Fibroblast of skin of scalp (primary cell): ENCODE results near the gene MLLT3.

Source experiments
- DNase-seq: peaks from one replicate; pipeline ENCODE4 v3.0.0-alpha.2; 2013

The MLLT3 gene

DNA sequence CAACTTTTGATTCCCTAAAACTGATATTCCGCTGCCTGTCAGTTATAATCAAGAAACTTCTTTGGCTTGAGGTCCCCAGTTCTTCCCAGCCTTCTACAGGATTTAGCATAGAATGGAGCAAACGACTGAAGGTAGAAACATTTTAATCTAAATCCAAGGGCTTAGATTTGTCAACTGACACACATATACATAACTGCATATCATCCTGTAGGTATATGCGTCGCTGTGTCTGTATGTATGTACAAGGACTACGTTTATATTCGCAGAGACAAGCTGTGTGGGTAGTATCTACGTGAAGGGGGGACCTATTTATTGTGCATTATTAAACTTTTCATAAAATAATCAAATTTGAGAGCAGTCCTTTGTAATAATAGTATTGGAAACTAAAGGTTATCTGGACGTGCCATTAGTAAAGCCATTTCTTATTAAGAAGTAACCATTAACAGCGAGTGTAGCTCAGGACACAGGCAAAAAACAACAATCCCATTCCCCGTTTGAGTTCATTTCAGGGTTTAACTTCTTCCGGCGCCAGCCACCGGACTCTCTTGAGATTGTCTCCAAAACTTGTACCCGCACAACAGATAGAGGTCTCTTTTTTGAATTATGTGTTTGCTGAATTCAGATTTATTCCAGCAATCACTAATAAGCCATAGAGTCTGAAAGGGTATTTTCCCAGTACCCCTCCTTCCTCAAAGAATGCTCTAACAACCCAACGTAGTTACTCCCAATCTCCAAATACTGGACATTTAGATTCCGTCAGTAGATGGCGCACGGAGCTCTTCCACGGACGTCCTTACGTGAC is 2.1 kb upstream of the MLLT3 start:
- peak; percentile 74 for DNase-seq

DNA sequence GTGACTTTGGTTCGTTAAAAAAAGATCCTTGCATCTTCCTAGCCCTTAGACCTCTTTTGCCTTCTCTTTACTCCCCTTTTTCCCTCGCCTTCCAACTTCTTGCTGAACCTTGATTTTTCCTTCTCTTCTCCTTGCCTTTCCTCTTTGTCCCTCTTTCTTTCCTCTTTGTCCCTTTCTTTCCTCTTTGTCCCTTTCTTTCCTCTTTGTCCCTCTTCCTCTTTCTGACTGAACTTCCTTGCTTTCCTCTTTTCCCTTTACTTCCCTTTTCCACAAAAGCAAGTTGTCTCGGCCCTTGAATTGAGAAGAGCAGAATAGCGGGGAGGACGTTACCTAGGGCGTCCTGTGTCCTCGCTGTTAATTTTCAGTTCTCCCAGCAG is 1.4 kb upstream of the MLLT3 start:
- DNase-seq = no peak

DNA sequence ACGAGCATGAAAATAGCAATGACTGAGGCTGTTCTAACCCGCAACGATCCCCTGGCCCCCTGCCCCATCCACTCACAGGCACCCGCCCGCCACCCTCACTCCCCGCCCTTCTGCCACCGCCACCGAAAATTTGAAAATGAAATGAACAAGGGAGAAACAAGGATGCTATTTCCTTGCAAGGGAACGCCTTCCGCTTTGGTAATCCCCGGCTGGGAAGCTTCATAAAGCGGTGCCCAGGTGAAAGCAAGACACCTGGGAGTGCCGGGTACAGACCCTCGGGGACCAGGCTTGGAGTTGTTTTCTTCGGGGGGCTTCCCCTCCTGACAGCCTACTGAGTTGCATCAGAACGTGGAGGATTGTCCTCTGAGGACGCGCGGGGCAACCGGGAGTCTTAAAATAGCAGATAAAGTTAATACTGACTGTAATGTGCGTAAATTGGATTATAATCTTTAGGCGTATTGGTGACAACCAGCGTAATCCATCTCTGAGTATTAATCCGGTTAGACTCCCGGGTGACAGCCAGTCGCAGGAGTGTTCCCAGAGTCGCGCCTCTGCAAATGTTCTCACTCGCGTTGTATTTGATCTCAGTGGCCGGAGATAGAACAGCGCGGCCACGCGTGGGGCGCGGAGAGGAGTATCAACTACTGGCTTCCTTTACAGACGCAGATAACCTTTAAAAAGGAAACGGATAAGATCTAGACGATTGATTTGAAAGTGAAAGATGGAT is 885 bp upstream of the MLLT3 start:
- DNase-seq = no peak

DNA sequence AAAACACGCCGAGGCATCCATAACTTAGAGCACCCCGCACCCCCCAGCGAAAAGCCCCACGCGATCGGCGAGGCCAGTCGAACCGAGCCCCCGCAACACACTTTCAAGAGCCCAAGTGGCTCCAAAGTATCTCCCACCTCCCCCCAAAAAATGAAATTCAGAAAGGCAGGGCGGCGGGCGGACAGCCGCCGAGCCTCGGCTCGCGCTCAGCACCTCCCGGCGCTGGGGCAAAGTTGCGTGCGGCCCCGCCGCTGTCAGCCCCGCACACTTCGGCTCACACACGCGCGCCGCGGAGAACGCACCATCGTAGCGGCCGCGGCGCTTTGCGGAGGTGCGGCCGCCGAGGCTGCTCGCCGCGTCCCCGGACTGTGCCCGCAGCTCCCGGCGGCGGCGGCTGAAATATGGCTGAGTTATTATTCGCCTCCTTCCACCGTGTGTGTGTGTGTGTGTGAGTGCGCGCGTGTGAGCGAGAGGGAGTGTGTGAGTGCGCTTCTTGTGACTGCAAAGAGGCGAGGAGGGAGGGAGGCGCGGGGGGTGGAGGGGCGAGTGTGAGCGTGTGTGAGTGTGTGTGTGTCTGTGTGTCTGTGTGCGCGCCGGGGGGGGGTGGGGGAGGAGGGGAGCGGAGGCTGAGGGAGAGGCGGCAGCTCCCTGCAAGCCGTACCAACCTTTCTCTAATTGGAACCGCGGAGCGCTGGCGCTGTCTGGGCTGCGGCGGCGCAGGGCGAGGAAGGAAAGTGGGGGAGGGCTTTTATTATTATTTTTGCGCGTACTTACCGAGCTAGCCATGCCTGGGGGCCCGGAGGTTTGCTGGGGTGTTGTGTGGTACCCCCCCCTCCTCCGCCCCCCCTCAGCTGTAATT is 599 bp downstream of the MLLT3 start:
- DNase-seq = peak; percentile 81

DNA sequence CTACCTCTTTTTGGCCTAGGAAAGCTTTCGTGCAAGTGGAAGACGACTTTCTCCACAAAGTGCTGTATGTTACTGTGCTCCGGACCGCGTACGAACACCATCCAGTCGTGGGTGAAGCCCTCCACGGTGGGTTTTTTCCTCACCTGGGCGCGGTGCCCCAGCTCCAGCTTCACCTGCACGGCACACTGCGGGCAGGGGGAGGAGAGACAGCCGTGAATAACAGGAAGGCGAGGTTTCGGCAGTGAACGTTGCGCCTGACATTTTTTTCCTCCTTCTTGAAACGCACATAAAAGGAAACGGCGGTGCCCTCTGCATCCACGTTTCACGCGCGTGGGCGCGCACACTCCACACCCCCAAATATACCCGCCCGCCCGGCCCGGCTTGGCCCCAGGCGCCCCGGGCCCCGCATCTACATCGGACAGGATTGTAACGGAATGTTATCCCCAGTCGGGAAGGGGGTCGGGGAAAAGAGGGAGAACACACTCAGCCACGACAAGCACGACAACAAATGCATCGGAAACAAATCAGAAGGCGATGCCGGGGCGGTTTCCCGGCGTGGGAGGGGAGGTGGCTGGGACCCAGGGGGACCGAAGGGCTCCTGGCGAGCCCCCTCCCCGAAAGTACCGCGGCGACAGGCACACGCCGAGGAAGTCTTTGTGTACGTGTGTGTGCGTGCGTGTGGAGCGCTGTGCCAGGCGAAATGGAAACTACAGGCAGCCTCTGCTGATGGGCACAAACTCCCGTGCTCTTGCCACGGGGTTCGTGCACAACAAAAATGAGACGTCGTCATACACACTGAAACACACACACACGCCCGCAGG is 1.4 kb downstream of the MLLT3 start:
- no peak for DNase-seq

DNA sequence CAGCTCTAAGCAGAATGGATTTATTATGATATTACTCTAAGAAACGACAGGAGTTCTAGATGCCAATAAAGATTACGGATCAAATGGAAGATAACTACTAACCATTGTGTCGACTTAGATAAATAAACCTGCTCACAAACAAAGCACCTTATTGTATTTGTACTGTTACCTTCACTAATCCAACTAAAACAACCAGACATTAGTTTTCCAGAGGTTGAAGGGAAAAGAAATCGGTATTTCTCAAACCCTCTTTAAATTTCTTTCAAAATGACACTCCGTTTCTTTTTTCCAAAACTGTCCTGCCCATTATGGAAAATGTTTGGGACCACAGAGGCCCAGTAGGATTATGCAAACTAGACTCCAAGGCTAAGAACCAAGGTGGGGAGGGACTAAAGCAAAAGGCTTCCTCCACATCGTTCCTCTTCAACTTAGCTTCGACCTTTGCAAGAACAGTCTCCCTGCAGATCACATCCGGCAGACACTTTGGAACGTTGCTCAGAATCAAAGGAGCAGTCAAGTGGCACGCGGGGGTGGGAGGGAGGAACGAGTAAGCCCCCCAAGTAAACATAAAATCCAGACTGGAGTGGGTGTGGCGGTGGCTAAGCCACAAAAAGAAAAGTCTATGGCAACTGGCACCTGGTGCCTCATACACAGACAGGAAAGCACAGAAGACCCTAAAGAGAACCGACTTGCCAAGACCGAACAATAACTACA is 2.7 kb downstream of the MLLT3 start:
- no peak for DNase-seq

DNA sequence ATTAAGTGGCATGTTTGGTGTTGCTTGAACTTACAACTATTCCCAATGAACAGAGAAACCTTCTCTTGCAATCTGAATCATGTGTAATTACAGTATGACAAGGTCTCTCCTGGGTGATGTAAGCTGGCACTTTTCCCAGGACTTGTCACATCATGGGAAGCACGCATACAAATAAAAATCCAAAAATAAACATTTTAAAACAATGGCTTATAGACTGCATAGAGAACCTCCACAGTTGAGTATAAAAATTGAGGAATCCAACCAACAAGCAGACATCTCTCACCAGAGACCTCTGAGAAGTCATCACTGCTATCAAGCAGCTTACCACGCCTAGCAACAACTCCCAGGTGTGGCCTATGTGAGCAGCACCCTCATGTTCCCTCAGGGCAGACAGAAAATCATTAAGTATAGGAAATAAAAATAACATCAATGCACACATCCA is 3.9 kb downstream of the MLLT3 start:
- DNase-seq = peak; percentile 51

DNA sequence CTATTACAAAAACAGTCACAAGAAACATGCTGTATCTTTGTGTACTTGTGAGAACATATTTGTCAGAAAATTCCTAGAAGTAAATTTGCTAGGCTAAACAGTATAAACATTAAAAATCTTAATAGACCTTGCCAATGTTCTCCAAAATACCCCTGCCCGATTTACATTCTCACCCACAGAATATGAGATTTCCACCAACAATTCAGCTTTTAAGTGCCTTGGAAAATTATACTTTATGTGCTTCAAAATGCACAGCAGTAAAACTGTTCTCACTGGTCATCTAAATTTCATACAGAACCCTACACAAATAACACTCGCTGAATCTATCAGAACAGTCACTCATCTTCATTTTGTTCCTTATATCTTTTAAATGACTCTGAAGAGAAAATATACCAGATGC is 5.5 kb downstream of the MLLT3 start:
- no peak for DNase-seq

DNA sequence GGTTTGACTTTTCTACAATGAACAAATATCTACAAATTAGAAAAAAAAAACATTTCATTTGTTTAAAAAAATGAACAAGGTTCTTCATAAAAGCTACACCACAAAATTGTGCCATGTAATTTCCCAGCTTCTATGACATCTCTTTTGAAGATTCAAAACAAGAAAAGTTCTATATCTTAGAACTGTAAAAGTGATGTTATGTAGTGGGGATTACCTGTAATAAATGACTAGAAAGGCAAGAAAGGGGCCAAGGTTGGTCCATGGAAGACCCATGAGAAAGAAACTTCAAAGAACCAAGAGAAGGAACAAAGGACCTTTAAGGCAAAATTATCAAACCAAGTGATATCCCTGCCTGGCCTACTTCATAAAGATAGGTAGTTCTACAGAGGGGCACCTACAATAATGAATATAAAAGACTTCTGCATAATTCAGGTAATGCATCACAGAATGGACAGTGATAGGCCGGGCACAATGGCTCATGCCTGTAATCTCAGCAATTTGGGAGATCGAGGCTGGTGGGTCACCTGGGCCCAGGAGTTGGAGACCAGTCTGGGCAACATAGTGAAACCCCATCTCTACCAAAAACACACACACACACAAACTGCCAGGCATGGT is 7.6 kb downstream of the MLLT3 start:
- no peak for DNase-seq

DNA sequence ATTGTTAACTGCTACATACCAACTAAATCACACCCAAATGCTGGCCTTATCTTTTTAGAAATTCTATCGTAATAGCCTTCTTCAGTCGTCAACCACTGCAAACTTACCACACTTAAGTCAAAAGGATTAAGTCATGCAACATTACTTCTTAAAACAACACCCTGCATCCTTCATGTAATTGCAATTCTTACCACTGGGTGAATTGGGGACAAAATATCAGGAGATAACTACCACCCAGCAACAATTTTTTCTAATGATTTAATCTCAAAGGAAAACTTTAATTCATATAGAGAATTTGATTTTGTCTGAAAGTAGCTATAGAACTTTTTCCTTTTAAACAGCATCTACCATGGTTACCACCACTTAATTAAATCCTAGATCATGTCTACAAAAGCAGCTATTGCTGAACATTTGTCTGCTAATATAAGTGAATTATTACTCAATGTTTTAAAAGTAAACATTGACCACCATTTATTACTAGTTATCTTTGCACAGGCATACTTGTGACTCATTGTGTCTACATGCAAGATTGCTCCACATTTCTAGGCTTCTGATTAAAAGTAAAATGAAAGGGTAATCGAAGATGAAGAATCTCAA is 10.5 kb downstream of the MLLT3 start:
- peak; percentile 74 for DNase-seq

DNA sequence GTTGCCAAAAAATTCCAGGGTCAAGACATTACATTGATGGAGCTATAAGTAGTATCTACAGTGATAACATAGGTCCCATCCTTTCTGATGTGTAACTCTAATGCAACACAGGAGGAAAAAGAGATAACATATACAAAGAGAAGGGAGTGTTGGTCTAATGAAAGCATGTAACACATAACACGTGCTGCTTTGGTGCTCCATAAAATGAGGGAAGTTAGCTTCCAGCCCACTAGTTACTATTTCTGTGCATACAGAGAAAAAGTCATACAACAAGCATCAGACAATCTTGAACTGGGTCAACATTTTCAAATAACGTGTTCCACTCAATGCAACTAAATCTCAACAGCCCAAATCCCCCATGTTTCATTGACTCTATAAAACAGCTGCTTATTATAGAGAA is 11.7 kb downstream of the MLLT3 start:
- DNase-seq = no peak

DNA sequence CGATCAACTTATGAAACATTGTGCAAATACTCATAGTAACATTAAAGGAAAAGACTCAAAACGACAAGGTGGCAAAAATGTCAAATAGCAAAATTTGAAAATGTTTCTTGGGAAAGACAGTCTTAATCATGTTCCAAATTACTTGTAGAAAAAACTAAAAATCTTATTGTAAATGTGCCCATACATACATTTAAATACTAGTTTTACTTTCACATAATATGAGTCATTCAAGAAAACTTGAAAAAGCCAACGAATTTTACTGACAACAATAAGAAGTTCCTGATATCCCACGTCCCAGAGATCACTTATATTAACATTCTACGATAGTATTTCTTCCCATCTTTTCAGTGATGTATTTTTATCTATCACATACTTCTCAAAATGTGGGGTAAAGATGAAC is 13.7 kb downstream of the MLLT3 start:
- no peak for DNase-seq

DNA sequence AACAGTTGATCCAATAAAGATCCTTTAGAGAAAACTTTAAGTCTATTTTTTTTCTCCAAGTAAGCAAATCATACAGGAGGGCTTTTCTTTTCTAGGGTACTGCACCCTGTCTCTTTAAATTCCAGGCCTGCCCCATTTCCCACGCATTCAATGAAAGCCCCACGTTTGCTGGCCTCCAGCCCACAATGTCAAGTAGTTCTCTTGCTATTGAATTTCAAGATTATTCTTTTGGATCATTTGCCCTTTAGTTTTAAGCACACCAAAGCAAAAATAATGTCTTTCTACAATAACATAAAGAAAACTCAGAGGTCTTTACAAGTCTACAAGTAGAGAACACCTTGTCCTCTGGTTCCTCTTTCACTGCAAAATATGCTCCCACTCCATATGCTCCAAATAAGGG is 15.6 kb downstream of the MLLT3 start:
- no peak for DNase-seq

DNA sequence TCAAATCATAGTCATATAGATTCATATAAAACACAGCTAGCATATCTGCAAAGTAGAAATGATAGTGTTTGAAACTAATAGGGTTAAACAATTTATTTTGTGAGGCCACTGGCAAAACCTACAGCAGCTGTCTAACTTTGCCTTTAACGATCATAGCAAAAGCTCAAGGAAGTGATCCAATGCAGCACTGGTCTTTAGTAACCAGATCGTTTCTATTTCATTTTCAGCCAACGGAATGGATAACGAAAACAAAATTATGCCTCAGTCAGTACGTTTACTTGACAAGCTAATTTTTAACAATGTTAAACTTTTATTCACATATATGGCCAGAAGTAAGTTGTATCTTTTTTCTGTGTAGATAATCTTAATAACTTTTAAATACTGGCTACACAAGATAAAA is 17.7 kb downstream of the MLLT3 start:
- no peak for DNase-seq

DNA sequence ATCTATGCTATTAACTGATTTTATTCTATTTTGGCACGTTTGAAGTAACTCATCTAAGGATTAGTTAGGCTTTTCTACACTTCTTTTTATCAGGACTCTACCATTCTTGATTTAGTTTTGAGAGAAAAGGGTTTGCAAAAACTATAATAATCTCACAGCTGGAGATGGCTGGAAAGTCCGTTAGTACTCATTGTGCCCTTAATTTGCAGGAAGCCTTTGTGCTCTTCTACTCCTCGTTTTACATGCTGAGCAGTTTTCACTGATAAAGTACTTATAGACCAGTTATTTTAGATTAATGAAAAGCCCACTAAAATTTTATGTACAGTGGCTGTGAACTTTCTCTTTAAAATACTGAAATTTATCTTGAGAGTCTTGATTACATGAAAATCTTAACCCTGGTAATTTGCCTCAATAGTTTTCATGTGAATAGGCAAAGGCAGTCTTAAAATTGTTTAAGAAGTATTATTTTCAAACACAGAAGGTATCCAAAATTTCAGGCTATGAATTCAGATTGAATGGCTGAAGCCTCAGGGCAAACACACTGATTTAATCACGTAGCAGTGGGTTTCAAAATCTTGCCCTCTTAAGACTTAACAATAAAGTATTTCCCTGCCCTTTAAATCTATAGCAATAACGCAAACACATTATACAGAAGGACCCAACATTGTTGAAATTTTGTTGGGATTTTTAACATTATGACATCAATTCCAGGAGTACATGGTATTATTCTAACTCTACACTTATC is 18.6 kb downstream of the MLLT3 start:
- DNase-seq = no peak

DNA sequence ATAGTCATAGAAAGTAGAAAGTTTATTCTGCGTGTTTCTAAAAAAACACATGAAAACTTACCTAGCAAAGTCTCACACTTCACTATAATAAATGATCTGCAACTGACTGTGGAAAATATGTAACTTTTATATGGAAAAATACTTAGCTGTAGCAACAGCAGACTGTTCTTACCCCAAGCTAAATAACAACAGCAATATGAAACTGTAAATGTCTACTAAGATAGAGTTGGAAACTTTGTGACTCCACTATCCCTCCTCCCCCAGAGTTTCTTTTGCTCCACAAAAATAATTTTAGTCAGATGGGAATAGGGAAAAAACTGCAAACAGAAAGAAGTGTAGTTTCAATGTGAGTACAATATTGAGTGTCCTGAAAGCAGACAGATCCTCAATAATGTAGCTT is 21.0 kb downstream of the MLLT3 start:
- no peak for DNase-seq

DNA sequence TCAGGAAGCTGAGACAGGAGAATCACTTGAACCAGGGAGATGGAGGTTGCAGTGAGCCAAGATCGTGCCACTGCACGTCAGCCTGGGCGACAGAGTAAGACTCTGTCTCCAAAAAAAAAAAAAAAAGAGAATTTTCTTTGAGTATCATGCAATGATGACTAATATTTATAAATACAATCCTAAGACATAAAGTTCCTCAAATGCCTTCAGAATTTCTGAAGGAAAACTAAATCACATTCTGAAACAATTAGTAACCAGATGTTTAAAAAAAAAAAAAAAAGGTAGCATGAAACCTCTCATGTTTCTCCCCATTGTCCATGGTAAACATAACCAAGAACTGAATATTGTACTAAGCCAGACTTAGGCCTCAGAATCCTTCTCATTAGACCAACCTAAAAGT is 23.1 kb downstream of the MLLT3 start:
- peak; percentile 61 for DNase-seq

DNA sequence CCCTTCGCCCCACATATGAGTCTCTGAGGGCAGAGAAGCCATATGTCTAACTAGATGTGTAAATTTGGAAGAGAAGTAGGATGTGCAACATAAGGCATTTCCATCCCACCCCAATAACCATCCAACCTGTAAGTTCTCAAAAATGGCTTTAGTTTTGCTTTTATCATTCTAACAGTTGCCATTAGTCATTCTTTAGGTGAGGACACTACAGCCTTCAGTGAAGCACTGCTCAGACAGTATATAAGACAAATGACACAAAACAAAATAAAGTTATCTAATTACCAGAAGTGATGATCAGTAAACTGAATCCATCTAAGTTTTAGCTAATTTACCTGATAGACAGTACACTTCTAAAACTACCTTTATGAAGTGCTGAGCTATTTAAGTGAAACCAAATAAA is 23.9 kb downstream of the MLLT3 start:
- DNase-seq = no peak

DNA sequence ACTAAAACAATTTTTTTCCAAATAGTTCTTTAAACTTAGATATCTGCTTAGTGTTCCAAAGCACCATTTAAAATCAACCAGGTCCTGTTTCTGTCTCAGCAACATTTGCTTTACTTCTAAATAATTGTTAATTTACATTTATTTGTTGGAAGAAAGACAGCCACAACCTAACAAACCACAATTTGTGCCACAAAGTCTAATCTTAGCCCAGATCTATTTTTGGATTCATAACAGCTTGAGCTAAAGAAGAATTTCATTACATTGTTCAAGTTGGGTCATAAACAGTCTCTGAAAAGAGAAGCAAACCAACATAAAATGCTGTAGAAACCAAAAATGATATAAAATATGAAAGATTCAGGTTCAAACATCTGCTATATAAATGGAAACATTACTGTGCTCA is 24.4 kb downstream of the MLLT3 start:
- DNase-seq = no peak

DNA sequence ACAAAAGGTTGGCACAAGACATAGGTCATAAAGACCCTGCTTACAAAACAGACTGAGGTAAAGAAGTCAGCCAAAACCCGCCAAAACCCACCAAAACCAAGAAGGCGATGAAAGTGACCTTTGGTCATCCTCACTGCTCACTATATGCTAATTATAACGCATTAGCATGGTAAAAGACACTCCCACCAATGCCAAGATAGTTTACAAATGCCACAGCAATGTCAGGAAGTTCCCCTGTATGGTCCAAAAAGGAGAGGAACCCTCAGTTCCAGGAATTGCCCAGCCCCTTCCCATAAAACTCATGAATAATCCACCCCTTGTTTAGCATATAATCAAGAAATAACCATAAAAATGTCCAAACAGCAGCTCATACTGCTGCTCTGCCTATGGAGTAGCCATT is 27.7 kb downstream of the MLLT3 start:
- DNase-seq = no peak
